Fibroblast of lung (primary cell): ENCODE results near the gene CCDC158. TPM values are rescaled to one million over a fixed set of nuclear protein-coding genes. Genes with fewer than 3 reads are reported as not detected.

Source experiments
- DNase-seq, 2 donors: peaks; one replicate each; pipeline versions ENCODE4 v3.0.0 to v3.0.0-alpha.2; 2010; ENCODE audit warnings: low read depth in 2 of 2
- H2AFZ ChIP-seq: 2 replicates; pipeline ENCODE4 v1.5.1; 2012; ENCODE audit warnings: low read length, control low read depth, inconsistent platforms
- H3K27ac ChIP-seq: 2 replicates; pipeline ENCODE4 v1.5.1; 2011; ENCODE audit warnings: low read length, control low read depth; ENCODE audit not compliant: insufficient read depth
- H3K27me3 ChIP-seq: 2 replicates; pipeline ENCODE4 v1.5.1; 2011; ENCODE audit warnings: mild to moderate bottlenecking, low read length; ENCODE audit not compliant: control insufficient read depth, insufficient read depth
- H3K36me3 ChIP-seq: 2 replicates; pipeline ENCODE4 v1.5.1; 2011; ENCODE audit warnings: low read length; ENCODE audit not compliant: control insufficient read depth, insufficient read depth
- H3K4me1 ChIP-seq: 2 replicates; pipeline ENCODE4 v1.5.1; 2011; ENCODE audit warnings: low read length; ENCODE audit not compliant: control insufficient read depth, insufficient read depth; ENCODE audit errors: extremely low read depth
- H3K4me2 ChIP-seq: 2 replicates; pipeline ENCODE4 v1.5.1; 2011; ENCODE audit warnings: low read length, control low read depth; ENCODE audit not compliant: insufficient read depth; ENCODE audit errors: extremely low read depth
- H3K4me3 ChIP-seq, 4 experiments: fragments of 200-600 bp in 1 of 4; sonication (generic) in 1 of 4; replicated peaks in 1 of 4; 2 replicates each; pipeline ENCODE4 v1.5.1; 2011 to 2016; ENCODE audit warnings: low read length in 4 of 4, low read depth in 3 of 4, mild to moderate bottlenecking in 3 of 4, control low read depth in 2 of 4, inconsistent platforms in 1 of 4, mixed read lengths in 1 of 4; ENCODE audit not compliant: insufficient read depth in 1 of 4; ENCODE audit errors: control extremely low read depth in 1 of 4
- H3K79me2 ChIP-seq: 2 replicates; pipeline ENCODE4 v1.5.1; 2012; ENCODE audit warnings: mild to moderate bottlenecking, low read length, inconsistent platforms; ENCODE audit not compliant: control insufficient read depth, insufficient read depth
- H3K9ac ChIP-seq: 2 replicates; pipeline ENCODE4 v1.5.1; 2011; ENCODE audit warnings: mild to moderate bottlenecking, low read length, control low read depth; ENCODE audit not compliant: insufficient read depth
- H3K9me3 ChIP-seq: 2 replicates; pipeline ENCODE4 v1.5.1; 2012; ENCODE audit warnings: low read depth, low read length; ENCODE audit not compliant: control insufficient read depth, insufficient read depth
- H4K20me1 ChIP-seq: 2 replicates; pipeline ENCODE4 v1.5.1; 2011; ENCODE audit warnings: low read length; ENCODE audit not compliant: control insufficient read depth, insufficient read depth; ENCODE audit errors: extremely low read depth
- CTCF ChIP-seq, 2 donors: IDR thresholded peaks in 1 of 2; conservative IDR thresholded peaks in 1 of 2; 1 replicate in 1 of 2; 2 replicates in 1 of 2; pipeline ENCODE4 v1.5.1; 2011 to 2012; ENCODE audit warnings: low read length in 2 of 2, control low read depth in 1 of 2, inconsistent platforms in 1 of 2, low read depth in 1 of 2, mild to moderate bottlenecking in 1 of 2
- EZH2 ChIP-seq: IDR thresholded peaks from 2 replicates; pipeline ENCODE4 v1.5.1; 2012; ENCODE audit warnings: low read length, control low read depth, mild to moderate bottlenecking; ENCODE audit errors: missing control alignments
- polyA plus RNA-seq, 2 donors: library from polyadenylated mRNA; depleted of rRNA in 1 of 2; stranded (reverse) in 1 of 2; unstranded in 1 of 2; fragments of >200 nt; gene quantifications; 2 replicates each; pipeline ENCODE4 v1.2.1, GENCODE V29; 2011 to 2012; ENCODE audit warnings: missing spikeins in 1 of 2
- total RNA-seq: library from RNA; depleted of rRNA; stranded (reverse); fragments of >200 nt; gene quantifications from 2 replicates; pipeline ENCODE4 v1.2.1, GENCODE V29; 2014

Gene CCDC158
- total and polyA plus RNA-seq, 2 donors (not counting 1 experiment from before 2014, with no cell fraction given) = 0.15 to 1.5 TPM

- no peaks in the 10 kb centered on the region for H3K36me3 ChIP-seq
- no peak overlapping the region for H2AFZ ChIP-seq
- H3K9me3 ChIP-seq = no peaks in the 10 kb centered on the region
- TF ChIP-seq CTCF (conservative IDR thresholded peaks at IDR 0.05 in 1 of 2, IDR thresholded peaks at IDR 0.05 in 1 of 2; ENCODE audit: low read depth in 1 of 2, low read length in 2 of 2) = no peak
- no peak for TF ChIP-seq EZH2
- H3K27ac ChIP-seq = no peak overlapping the region
- no peaks in the 10 kb centered on the region for H3K4me1 ChIP-seq
- no peaks in the 10 kb centered on the region for H4K20me1 ChIP-seq
- peaks cover 2% of the 10 kb centered on the region for H3K27me3 ChIP-seq
- no peak overlapping the region for H3K4me2 ChIP-seq
- no peak overlapping the region for H3K9ac ChIP-seq
- H3K4me3 ChIP-seq = no peak overlapping the region
- DNase-seq = no peak
- H3K79me2 ChIP-seq = no peaks in the 10 kb centered on the region
Observed at GRCh38 chr4:76271248-76271647, 149.7 kb downstream of the CCDC158 start.

GRCh38 chr4:76270244-76271175 lies 150.4 kb downstream of the CCDC158 start:
- H3K4me1 ChIP-seq = no peaks in the 10 kb centered on the region
- H3K9ac ChIP-seq = no peak overlapping the region
- H3K9me3 ChIP-seq = no peaks in the 10 kb centered on the region
- H3K36me3 ChIP-seq = no peaks in the 10 kb centered on the region
- H3K27ac ChIP-seq = no peak overlapping the region
- H3K4me3 ChIP-seq = no peak overlapping the region
- H3K4me2 ChIP-seq = no peak overlapping the region
- peaks cover 2% of the 10 kb centered on the region for H3K27me3 ChIP-seq
- H4K20me1 ChIP-seq = no peaks in the 10 kb centered on the region
- no peak overlapping the region for H2AFZ ChIP-seq
- H3K79me2 ChIP-seq = no peaks in the 10 kb centered on the region
- no peak for DNase-seq
- TF ChIP-seq CTCF (conservative IDR thresholded peaks at IDR 0.05 in 1 of 2, IDR thresholded peaks at IDR 0.05 in 1 of 2; ENCODE audit: low read depth in 1 of 2, low read length in 2 of 2) = no peak
- no peak for TF ChIP-seq EZH2

- H4K20me1 ChIP-seq = no peaks in the 10 kb centered on the region
- no peak overlapping the region for H3K4me2 ChIP-seq
- H3K9me3 ChIP-seq = no peaks in the 10 kb centered on the region
- H3K4me3 ChIP-seq = no peak overlapping the region
- H2AFZ ChIP-seq = no peak overlapping the region
- no peaks in the 10 kb centered on the region for H3K36me3 ChIP-seq
- H3K4me1 ChIP-seq = no peaks in the 10 kb centered on the region
- H3K9ac ChIP-seq = no peak overlapping the region
- H3K79me2 ChIP-seq = no peaks in the 10 kb centered on the region
- no peak overlapping the region for H3K27ac ChIP-seq
- TF ChIP-seq EZH2 = no peak
- no peak for TF ChIP-seq CTCF (conservative IDR thresholded peaks at IDR 0.05 in 1 of 2, IDR thresholded peaks at IDR 0.05 in 1 of 2; ENCODE audit: low read depth in 1 of 2, low read length in 2 of 2)
- no peak for DNase-seq
- H3K27me3 ChIP-seq = peaks cover 9% of the 10 kb centered on the region
Observed at GRCh38 chr4:76267811-76268210, 153.1 kb downstream of the CCDC158 start.
